ACC112 (cell line): Measurements from ENCODE around the gene NNAT.
A peak's percentile ranks its signal among the peaks of the same experiment; 100 is the strongest.

Source experiments
- H2AFZ ChIP-seq: fragments of 200-600 bp; sonication (generic); one replicate; pipeline ENCODE4 v1.6.0; 2017; ENCODE audit warnings: antibody characterized with exemption, low read length; ENCODE audit not compliant: unreplicated experiment
- H3K27ac ChIP-seq: fragments of 200-600 bp; sonication (generic); 2 replicates; pipeline ENCODE4 v1.5.1; 2014; ENCODE audit warnings: low read depth, mild to moderate bottlenecking, antibody characterized with exemption, low read length, moderate library complexity
- H3K27me3 ChIP-seq: fragments of 200-600 bp; sonication (generic); 2 replicates; pipeline ENCODE4 v1.6.1; 2014; ENCODE audit warnings: mild to moderate bottlenecking, antibody characterized with exemption, low read length, moderate library complexity, mixed read lengths; ENCODE audit not compliant: insufficient read depth
- H3K36me3 ChIP-seq: fragments of 200-600 bp; sonication (generic); 2 replicates; pipeline ENCODE4 v1.6.1; 2016; ENCODE audit warnings: mild to moderate bottlenecking, antibody characterized with exemption, low read length, moderate library complexity, mixed read lengths; ENCODE audit not compliant: insufficient read depth
- H3K4me1 ChIP-seq: fragments of 200-600 bp; sonication (generic); one replicate; pipeline ENCODE4 v1.6.1; 2016; ENCODE audit warnings: low read length, mixed read lengths; ENCODE audit not compliant: insufficient read depth, unreplicated experiment, control insufficient read depth
- H3K4me3 ChIP-seq: fragments of 200-600 bp; sonication (generic); 2 replicates; pipeline ENCODE4 v1.5.1; 2014; ENCODE audit warnings: mild to moderate bottlenecking, low read depth, low read length
- H3K79me2 ChIP-seq: fragments of 200-600 bp; sonication (generic); one replicate; pipeline ENCODE4 v1.6.0; 2016; ENCODE audit warnings: low read length; ENCODE audit not compliant: control insufficient read depth, unreplicated experiment, insufficient read depth

NNAT gene

DNA sequence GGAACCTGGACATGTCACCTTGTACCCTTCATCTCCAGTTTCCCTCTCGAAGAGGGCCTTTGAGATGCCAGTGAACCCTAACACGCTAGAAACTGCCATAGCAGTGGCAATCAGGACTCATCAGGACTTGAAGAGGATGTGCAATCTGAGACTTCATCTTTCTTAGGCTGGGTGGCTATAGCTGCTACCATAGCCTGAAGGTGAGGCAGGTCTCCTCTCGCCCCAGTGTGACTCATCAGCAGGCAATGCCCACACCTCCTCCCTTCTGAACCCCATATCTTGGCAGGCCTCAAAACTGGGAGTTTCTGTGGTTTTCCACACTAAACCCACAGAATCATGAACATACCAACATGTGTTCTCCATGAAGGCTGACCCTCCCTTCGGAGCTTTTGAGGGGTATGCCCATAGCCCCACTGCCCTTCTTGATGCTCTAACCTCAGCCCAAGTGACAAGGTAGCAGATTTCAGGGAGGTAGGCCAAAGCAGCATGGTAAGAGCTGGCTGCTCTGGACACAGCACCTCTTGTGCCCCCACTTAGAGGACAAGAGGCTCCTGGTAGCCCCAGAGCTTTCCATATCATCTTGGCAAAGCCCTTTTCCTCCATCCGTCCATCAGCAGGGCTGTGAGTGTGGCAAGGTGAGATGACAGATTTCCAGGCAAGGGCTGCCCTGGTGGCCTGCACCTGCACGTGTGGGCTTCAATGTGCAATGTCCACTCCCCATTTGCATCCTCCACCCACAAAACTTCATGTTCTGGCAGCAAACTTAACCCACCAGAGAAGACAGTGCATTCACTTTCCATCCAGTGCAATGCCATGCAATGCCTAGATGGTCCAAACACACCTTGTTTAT lies 4.0 kb downstream of the NNAT start:
- H3K27ac ChIP-seq = no peak overlapping the region
- H3K79me2 ChIP-seq = peaks cover 74% of the 10 kb centered on the region
- H3K36me3 ChIP-seq = peaks cover 9% of the 10 kb centered on the region
- H3K27me3 ChIP-seq = no peaks in the 10 kb centered on the region
- H2AFZ ChIP-seq = no peak overlapping the region
- H3K4me3 ChIP-seq = peak overlapping the region; percentile 80; the same call in 1 of the 2 replicates
- H3K4me1 ChIP-seq = peaks cover 14% of the 10 kb centered on the region

DNA sequence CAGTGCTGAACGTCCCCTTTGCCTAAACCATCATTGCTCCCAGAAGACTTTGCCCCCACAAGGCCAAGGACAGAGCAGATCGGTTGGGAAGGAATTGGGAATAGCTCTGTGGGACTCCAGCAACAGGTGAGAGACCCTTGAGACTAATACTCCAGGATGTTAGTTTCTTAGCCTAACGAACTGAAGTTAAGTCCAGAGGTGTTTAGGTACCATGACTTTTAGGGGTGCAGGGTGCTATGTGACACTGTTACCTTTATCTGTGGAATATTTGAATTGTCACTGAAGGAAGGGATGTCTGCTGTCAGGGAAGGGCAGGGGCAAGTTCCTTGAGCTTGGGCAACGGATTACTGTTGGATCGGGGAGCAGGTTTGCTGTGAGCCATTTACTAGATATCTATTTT lies 4.8 kb downstream of the NNAT start:
- H3K4me1 ChIP-seq = peaks cover 14% of the 10 kb centered on the region
- H3K27me3 ChIP-seq = no peaks in the 10 kb centered on the region
- no peak overlapping the region for H2AFZ ChIP-seq
- peaks cover 9% of the 10 kb centered on the region for H3K36me3 ChIP-seq
- H3K4me3 ChIP-seq = peak overlapping the region; percentile 80
- no peak overlapping the region for H3K27ac ChIP-seq
- H3K79me2 ChIP-seq = peaks cover 67% of the 10 kb centered on the region

DNA sequence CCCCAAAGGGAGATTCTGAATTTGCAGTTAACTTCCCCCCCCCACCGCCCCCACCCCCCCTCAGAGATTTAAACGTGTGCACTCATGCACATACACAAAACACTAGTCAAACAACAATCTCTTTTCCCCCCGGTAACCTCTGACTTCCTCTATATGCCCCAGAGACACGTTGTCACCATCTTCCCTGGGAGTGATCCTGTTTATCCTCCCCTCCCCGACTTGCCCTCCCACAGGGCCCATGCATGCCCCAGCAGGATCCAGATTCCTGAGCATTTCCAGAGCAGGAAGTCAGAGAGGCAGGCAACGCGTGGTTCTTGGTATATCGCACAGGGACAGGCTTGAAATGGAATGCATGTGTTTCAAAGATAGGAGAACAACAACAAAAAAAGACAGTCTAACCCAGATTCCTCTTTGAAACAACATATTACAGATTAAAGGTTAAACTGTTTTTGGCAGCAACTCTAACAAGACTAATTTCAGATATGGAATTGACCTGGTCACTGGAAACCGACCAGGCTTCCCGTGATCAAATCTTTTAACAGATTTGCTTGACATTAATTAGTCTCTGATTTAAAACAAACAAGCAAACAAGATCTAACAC lies 5.3 kb downstream of the NNAT start:
- H2AFZ ChIP-seq = no peak overlapping the region

DNA sequence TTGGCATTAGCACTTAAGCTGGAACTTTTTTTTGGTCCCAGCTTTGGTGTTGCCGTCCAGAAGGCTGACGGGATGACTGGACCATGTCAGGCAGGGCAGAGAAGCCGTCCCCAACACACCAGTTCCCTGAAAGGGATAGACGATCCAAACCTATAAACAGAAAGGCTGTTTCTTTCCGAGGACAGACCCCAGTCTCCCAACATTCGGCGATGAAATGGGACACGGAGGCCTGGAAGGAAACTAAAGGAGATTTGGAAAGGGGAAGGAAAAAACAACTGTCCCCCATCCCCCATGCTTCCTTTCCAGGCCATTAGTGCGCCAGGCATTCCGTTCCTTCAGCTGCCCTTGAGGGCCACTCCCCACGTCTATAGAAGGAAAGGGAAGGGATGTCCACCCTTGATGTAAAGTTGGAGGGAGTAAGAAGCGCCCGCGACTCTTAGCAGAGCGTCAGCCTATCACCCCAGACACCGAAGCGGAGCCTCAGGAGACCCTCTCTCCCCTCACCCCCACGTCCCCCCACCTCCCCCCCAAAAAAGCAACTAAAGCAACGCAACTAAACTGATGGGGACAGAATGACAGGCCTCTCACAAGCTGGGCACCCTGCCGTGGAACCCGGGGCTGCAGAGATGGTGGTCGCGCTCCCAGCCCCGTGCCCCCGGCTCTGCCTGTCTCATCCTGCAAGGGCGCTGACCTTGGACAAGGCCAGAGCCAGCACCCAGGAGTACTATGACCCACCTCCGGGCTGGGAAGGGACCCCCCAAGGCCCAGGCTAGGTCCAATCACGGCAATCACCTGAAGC lies 6.0 kb downstream of the NNAT start:
- Histone ChIP-seq H3K4me1 (peaks cover 14% of the 10 kb centered on the region), H3K27ac (peak overlapping the region; percentile 84)

More for the DNA sequence above, 5.3 kb downstream of the NNAT start:
- Histone ChIP-seq H3K27me3 (no peaks in the 10 kb centered on the region), H3K27ac (peak overlapping the region; percentile 84; the same call in 1 of the 2 replicates), H3K36me3 (peaks cover 5% of the 10 kb centered on the region), H3K79me2 (peaks cover 61% of the 10 kb centered on the region), H3K4me1 (peaks cover 14% of the 10 kb centered on the region), H3K4me3 (peak overlapping the region; percentile 80)

DNA sequence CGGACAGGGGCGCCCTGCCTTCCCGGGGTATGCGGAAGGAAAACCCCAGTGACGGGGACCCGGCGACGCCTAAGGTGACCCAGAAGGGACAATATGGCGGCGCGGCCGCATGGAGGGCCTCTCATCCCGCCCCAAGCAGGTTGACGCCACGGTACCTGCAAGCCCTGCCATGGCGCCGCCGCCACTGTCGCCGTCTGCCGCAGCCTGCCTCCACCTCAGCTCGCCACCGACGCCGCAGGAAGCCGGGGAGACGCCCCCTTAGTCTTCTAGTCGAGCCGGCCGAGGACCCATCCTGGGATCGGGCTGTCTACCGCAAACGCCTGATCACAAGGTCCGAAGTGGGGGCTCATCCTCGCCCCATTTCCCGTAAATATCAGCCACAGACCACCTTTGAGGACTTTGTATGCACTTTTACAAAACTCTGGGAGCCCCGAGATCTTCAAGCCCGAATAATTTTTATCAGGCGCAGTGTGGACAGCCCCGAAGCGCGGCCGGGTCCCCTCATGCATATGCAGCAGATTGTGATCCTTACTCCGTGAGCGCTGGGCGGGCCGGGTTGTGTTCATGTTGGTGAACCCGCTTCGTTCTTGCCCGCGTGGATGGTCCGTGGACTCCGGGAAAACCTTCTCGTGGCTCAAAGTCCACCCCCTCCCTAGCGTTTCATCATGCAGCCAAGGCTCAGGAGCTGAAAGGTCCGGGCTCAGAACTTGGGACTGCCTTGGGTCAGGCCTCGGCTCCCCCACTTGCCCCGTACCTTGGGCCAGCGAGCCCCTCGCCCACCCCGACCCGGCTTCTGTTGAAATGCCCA lies 6.8 kb downstream of the NNAT start, which contains the start of gene BLCAP:
Gene BLCAP, minus strand, starts transcription at position 239 of the 808 bp plus-strand sequence. CDS start 8,702 bp downstream, outside the sequence.
- no peaks in the 10 kb centered on the region for H3K36me3 ChIP-seq
- peaks cover 14% of the 10 kb centered on the region for H3K4me1 ChIP-seq
- peak within 1 kb of the TSS; percentile 81 for H2AFZ ChIP-seq
- H3K27ac ChIP-seq = peak within 1 kb of the TSS; percentile 84
- H3K79me2 ChIP-seq = peaks cover 48% of the 10 kb centered on the region
- H3K4me3 ChIP-seq = peak within 1 kb of the TSS; percentile 80
- no peaks in the 10 kb centered on the region for H3K27me3 ChIP-seq

More for the DNA sequence above, 6.0 kb downstream of the NNAT start:
- Histone ChIP-seq H3K36me3 (no peaks in the 10 kb centered on the region), H3K79me2 (peaks cover 55% of the 10 kb centered on the region), H3K27me3 (no peaks in the 10 kb centered on the region), H3K4me3 (peak overlapping the region; percentile 80), H2AFZ (peak overlapping the region; percentile 81)

DNA sequence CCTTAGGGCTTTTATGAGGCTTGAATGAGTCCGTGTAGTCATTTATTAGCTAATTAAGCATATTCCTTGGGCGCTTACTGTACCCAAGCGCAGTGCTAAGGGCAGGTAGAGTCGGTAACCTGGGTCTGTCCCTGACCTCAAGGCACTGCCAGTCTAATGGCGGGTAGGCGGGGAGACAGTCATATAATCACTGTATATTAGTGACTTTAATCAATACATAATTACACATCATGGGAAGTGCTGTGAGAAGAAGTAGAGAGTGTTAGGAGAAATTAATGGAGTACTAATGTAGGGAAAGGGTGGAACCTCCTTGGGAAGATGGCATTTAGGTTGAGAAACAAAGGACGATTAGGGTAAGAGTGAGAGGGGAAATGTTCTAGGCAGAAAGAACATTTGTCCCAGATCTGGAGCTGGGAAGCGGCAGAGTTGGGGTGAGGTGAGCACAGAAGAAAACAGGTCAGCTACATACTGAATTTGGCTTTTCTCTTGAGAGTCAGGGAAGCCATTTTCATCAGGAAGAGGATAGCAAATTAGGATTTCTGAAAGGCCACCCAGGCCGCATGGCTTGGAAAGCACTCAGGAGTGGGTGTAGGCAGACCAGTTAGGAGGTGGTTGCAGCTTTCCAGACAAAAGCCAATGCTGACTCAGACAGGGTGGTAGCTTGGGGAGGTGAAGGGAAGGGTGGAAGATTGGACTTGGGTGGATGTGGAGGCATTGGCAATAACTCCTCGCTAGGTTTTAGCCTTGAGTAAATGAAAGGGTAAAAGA lies 7.6 kb downstream of the NNAT start:
- Histone ChIP-seq H2AFZ (peak overlapping the region; percentile 79), H3K79me2 (peaks cover 40% of the 10 kb centered on the region), H3K27ac (no peak overlapping the region), H3K27me3 (no peaks in the 10 kb centered on the region), H3K4me3 (peak overlapping the region; percentile 80), H3K36me3 (no peaks in the 10 kb centered on the region), H3K4me1 (peaks cover 18% of the 10 kb centered on the region)

DNA sequence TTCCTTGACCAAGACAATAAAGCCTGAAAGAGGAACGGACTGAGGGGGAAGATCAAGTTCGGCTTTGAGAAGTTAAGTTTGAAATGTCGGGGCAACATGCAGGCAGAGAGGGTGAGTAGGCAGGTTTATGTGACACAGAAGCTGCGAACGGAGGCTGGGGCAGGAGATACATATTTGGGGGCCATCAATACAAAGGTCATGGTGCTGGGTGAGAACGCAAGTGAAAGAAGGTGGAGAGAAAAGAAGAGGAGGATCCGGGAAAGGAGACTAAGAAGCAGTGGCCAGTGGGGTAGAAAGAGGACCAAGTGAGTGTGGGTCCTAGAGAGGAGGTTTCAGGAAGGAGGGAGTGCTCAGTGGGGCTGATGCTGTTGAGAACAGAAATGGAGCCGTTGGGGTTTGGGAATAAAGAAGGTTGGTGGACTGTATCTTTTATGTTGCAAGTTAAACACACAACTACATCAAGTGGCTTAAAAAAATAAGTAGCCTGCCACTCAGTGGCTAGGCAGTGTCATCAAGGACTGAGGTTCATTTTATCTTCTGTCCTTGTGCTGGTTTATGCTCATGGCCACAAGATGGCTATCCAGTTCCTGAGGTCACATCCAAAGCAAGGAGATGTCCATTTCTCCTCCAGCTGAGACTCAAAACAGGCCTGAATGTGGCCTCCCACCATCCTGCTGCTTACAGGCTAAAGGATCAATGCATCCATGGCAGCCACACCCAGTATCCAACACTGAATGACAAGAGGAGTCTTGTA lies 8.3 kb downstream of the NNAT start:
- Histone ChIP-seq H3K4me3 (peak overlapping the region; percentile 80), H3K4me1 (peaks cover 18% of the 10 kb centered on the region), H3K36me3 (no peaks in the 10 kb centered on the region)

DNA sequence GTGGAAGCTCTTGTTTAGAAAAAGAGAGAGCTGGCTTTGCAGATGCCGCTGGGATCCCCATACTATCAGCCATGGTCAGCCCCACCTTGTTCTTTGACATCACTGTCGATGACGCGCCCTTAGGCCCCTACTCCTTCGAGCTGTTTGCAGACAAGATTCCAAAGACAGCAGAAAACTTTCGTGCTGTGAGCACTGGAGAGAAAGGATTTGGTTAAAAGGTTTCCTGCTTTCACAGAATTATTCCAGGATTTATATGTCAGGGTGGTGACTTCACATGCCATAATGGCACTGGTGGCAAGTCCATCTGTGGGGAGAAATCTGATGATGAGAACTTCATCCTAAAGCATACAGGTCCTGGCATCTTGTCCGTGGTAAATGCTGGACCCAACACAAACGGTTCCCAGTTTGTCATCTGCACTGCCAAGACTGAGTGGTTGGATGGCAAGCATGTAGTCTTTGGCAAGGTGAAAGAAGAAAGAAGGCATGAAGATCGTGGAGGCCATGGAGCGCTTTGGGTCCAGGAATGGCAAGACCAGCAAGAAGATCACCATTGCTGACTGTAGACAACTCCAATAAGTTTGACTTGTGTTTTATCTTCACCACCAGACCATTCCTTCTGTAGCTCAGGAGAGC lies 9.0 kb downstream of the NNAT start:
- no peaks in the 10 kb centered on the region for H3K27me3 ChIP-seq
- H3K79me2 ChIP-seq = peaks cover 25% of the 10 kb centered on the region
- no peak overlapping the region for H2AFZ ChIP-seq
- H3K27ac ChIP-seq = no peak overlapping the region
- H3K4me1 ChIP-seq = peaks cover 12% of the 10 kb centered on the region
- no peak overlapping the region for H3K4me3 ChIP-seq
- no peaks in the 10 kb centered on the region for H3K36me3 ChIP-seq

More for the DNA sequence above, 8.3 kb downstream of the NNAT start:
- H2AFZ ChIP-seq = no peak overlapping the region
- no peak overlapping the region for H3K27ac ChIP-seq
- H3K27me3 ChIP-seq = no peaks in the 10 kb centered on the region
- peaks cover 32% of the 10 kb centered on the region for H3K79me2 ChIP-seq

DNA sequence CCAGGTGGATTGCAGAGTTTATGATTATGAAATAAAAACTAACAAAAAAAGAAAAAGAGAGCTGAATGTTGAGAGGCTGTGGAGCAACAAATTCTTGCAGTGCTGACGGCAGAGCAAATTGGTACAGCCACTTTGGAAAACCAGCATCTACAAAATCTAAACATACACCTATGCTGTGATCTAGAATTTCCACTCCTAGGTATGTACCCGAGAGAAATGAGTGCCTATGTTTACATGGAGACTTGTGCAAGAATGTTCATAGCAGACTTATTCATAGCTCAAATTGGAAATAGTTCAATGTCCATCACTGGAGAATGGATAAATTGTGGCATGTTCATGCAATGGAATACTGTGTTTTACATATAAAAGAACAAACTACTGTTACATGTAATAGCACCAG lies 9.6 kb downstream of the NNAT start:
- Histone ChIP-seq H3K27me3 (no peaks in the 10 kb centered on the region), H3K4me1 (peaks cover 6% of the 10 kb centered on the region), H3K27ac (no peak overlapping the region), H3K36me3 (no peaks in the 10 kb centered on the region), H3K4me3 (no peak overlapping the region), H3K79me2 (peaks cover 19% of the 10 kb centered on the region), H2AFZ (no peak overlapping the region)
